Myocyte (in vitro differentiated cells): Measurements from ENCODE around the gene TP53TG5. TPM values are rescaled to one million over a fixed set of nuclear protein-coding genes. Genes with fewer than 3 reads are reported as not detected.
"Not testable (repeated sequence)": the region's sequence is repeated elsewhere in the genome, so short reads cannot be mapped to it uniquely, and the experiment has no call there.

ENCODE experiments used
- DNase-seq: peaks from one replicate; pipeline ENCODE4 v3.0.0-alpha.2; 2012; ENCODE audit warnings: low read depth
- total RNA-seq: library from RNA; depleted of rRNA; stranded (reverse); fragments of >200 nt; gene quantifications from 2 replicates; pipeline ENCODE4 v1.2.3, GENCODE V29; 2014

The TP53TG5 gene
- total RNA-seq, 1 donor from 2014 or later = not detected

DNA sequence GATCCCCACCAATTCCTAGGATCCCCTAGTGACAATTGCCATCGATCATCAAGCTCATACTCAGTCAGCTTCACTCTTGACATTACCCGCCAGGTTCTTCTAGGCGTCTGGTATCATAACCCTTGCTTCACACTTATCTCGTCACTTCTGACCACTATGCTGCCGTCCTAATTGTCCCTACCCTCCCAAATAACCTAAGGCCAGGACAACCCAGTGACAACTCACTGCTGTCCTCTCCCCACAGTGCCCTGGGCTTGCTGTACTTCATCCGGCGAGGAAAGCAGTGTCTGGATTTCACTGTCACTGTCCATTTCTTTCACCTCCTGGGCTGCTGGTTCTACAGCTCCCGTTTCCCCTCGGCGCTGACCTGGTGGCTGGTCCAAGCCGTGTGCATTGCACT lies 11.5 kb downstream of the TP53TG5 start:
- no peak for DNase-seq

- no peak for DNase-seq
These were observed 11.9 kb downstream of the TP53TG5 start for GRCh38 chr20:45366192-45366591.

GRCh38 chr20:45365444-45365970 lies 12.6 kb downstream of the TP53TG5 start:
- no peak for DNase-seq

- DNase-seq = no peak
These were observed 14.3 kb downstream of the TP53TG5 start for GRCh38 chr20:45363611-45364492.

DNA sequence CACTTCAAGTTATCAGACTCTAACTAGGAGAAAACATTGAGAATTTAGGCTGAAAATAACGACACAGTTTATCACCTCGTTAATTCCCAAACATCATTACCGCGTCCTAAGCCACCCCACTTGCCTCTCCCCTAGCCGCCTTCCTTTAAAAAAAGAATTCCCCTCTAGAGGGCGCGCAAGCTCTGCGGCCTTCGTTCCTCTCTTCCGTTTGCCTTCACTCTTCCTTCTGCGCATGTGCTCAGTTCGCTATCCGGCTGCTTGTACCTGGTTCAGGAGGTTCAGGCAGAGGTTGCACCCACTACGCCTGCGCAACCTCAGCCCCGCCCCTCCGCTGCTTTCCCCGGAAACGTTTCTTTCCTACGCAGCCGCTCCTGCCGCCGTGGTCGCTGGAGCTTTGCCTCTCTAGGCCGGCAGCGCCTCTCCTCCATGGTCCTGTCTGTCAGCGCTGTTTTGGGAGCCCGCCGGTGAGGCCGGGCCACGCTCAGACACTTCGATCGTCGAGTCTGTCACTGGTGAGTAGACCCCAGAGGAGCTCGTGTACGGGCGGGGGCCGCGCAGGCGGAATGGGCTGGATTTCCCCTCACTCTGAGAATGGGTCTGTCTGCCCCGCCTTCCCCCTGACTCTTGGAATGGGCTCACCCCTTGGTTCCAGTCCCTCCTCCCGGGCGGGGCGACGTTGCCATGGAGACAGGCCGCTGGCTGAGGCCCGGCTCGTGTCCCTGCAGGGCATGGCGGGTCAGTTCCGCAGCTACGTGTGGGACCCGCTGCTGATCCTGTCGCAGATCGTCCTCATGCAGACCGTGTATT lies 15.1 kb downstream of the TP53TG5 start, which contains the start of gene SYS1:
SYS1 (plus strand) TSS at position 353 of the 807 bp plus-strand sequence; CDS start at position 729, 376 bp downstream.
- DNase-seq = peak; percentile 99

DNA sequence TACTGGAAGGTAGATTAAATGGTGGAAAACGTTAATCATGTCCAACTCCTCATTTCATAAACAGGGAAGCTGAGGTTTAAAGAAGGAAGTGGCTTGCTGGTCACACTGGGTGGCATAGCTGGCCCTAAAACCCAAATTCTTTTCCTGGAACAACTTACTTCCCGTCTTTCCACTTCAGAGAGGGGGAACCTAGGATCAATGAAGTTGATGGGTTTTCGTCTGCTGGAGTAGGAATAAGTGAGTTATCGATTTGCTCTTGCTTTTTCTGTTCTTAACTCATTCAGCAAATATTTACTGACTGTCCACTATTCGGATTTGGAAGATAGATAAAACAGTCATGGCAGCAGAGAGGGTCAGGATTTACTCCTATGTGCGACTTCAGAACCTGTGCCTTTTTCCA lies 16.3 kb downstream of the TP53TG5 start:
- no peak for DNase-seq

- DNase-seq = peak; percentile 58
These were observed 18.5 kb downstream of the TP53TG5 start for GRCh38 chr20:45359406-45360148.

- DNase-seq = peak; percentile 83
These were observed 19.1 kb downstream of the TP53TG5 start for GRCh38 chr20:45359069-45359405.

GRCh38 chr20:45358282-45359068 lies 19.6 kb downstream of the TP53TG5 start:
- peak; percentile 77 for DNase-seq

DNA sequence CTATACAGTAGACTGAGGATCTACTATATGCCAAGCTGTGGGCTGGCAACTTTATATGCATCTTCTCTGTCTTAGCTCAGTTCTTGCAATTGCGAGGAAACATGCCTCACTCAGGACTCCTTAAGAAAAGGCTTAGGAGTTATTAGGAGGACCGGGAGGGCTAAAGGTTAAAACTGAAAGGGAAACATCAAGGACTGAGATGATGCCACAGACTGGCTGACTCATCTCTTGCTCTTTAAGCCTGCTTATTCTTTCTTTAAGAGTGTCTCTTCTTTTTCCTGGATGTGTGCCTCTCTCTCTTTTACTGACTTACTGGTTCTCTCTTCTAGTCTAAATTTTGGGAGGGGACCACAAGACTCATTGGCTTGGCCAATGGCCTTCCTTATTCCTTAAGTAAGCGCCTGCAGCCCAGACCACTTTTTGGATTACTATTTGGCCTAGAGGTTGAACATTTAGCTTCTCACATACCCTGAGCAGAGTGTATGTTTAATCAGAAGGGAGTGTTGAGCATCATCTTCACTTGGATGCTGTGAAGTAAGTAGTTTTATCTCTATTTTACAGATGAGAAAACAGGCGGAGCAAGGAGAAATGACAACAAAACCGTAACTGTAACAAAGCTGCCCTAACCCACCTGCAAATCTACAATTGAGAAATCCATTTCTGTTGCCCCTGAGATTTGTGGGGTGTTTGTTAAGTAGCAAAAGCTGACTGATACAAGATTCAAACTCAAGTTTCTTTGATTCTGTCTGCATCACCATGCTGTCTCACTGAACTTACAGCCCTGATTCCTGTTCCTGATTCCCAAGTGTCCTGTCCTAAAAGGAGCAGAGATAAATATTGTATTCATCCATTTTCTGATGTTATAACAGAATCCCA lies 22.7 kb downstream of the TP53TG5 start:
- DNase-seq = peak; percentile 50

DNA sequence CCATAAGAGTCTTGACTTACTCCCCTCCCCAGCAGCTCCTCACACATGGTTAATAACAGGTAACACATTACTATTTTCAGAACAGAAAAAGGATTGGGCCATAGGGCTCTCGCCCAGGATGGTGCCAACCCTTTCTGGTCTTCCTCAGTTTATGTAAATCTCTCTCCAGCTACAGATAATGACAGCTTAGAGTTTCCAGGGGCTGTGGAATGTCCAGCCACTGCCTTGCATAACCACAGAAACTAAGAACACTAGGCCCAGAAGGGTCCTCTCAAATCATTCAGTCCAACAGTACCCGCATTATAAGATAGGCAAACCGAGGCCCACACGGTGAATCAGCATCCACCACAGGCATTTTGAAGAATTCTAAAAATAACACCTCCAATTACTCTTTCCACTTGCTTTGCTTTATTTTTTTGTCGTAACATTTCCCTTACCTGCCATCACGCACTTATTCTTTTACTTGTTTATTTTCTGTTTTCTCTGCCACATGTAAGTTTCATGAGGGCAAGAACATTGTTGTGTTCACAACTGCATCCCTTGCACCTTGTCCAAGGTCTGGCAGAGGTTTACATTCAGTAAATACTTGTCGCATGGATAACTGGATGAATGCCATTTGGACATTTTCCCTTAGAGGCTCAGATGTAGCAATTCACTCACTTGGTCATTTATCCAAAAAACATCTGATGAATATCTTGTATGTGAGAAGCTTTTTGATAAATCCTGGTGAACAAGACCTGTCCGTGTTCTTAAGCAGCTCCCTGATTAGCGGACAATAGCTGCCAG lies 23.5 kb downstream of the TP53TG5 start:
- peak; percentile 69 for DNase-seq

- DNase-seq = no peak
These were observed 24.4 kb downstream of the TP53TG5 start for GRCh38 chr20:45353746-45354145.

- no peak for DNase-seq
These were observed 25.4 kb downstream of the TP53TG5 start for GRCh38 chr20:45352729-45353128.

GRCh38 chr20:45350795-45351194 lies 27.3 kb downstream of the TP53TG5 start:
- not testable (repeated sequence) for DNase-seq

DNA sequence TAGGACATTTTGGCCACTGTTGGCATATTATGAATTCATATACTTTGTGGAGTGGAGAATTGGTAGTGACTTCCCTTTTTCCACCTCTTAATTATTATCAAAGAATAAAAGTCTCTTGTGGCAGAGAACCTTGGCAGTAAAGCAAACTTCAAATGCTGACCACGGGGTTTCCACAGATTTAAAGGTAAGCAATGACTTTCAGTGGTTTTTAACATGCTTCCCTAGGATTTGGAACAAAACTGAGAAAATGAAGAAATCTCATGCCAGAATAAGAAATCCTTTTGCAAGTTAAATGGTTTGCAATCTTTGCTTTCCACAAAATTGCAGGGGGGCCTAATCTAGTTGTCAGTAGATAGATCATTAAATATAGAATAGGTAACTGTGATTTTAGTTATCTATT lies 27.9 kb downstream of the TP53TG5 start:
- no peak for DNase-seq

DNA sequence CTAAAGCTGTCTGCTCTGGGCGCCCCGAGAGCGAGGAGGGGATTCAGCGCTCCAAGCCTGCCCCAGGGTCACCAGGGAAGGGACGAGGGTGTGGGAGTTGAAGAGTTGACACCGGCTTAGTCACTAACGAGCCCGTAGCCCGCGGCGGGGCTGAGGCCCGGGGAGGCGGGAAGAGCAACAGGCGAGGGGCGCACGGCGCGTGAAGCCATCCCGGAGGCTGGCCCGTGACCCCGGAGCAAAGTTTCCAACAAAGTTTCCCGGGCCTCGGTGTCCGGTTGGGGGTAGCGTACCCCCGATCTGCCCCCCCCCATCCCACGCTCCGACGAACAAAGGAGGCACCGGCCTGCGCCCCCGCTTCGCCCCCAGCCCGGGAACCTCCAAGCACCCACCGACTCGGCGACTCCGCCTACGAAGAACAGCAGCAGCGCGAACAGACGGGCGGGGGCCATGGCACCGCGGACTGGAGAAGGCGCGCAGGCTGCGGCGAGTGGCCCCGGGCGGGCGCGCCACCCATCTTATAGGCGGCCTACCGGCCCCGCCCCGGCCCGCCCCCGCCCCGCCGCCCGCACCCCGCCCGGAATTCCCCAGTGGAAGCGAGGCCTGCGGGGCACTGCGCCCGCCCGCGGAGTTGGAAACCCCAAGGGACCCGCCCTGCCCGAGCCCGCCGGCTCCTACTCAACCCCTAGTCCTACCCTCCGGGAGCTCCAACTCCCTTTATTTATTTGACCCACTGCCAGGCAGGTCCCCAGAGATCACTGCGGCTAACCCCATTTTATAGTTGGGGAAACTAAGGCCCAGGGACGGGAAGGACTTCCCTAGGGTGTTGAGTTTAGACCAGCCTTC lies 30.0 kb downstream of the TP53TG5 start, which contains the start of gene SDC4:
SDC4 (minus strand) TSS at position 489 of the 843 bp plus-strand sequence; CDS start at position 449, 40 bp downstream.
- DNase-seq = peak; percentile 76

DNA sequence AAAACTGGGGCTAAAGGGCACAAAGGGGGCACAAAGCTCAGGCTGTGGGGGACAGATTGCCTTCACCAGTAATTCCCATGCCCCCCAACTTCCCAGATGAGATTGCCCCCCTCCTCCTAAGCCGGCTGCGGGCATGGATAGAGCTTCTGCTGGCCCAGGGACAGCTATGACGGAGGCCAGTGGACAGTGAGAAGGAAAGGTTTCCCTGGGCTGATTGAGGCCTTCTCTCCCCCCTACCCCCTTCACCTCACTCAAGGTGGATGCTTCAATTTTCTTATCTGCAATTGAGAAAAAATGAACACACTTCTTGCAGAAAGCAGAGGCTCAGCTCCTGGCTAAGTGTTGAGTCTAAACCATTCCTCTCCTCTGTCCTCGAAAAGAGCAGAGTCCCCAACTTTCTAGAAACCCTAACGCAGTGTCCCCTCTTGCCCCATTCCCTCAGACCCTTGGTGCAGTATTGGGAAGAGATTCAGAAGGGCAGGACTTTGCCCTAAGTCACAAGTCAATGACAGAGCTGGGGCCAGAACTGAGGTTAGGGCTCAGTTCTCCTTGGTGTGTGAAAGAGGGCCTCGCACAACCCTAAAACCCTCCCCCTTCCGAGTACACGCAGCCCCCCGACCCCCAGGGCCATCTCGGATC lies 30.7 kb downstream of the TP53TG5 start:
- DNase-seq = no peak
